Spleen (tissue), 11 donors: ENCODE measurements around the gene DVL2. TPM values are rescaled to one million over a fixed set of nuclear protein-coding genes. Genes with fewer than 3 reads are reported as not detected.

Experiments
- DNase-seq: peaks from one replicate; pipeline ENCODE4 v3.0.0-alpha.2; 2020
- H3K27ac ChIP-seq, 8 donors: fragments of 200-600 bp; sonication (generic) in 7 of 8; 1 replicate in 4 of 8; 2 replicates in 4 of 8; pipeline versions ENCODE4 v1.5.0 to v1.8.0; 2016 to 2021; ENCODE audit warnings: inconsistent platforms in 4 of 8, mild to moderate bottlenecking in 4 of 8, moderate library complexity in 1 of 8
- H3K27me3 ChIP-seq, 7 donors: fragments of 200-600 bp; sonication (generic) in 6 of 7; replicated peaks in 1 of 7; 1 replicate in 4 of 7; 2 replicates in 3 of 7; pipeline versions ENCODE4 v1.5.0 to v1.8.0; 2016 to 2021; ENCODE audit warnings: inconsistent platforms in 3 of 7, mild to moderate bottlenecking in 1 of 7
- H3K36me3 ChIP-seq, 6 donors: fragments of 200-600 bp; sonication (generic) in 5 of 6; 1 replicate in 4 of 6; 2 replicates in 2 of 6; pipeline versions ENCODE4 v1.5.0 to v1.8.0; 2016 to 2021; ENCODE audit warnings: inconsistent platforms in 2 of 6
- H3K4me1 ChIP-seq, 6 donors: fragments of 200-600 bp; sonication (generic) in 5 of 6; 1 replicate in 3 of 6; 2 replicates in 3 of 6; pipeline versions ENCODE4 v1.5.0 to v1.8.0; 2016 to 2021; ENCODE audit warnings: inconsistent platforms in 3 of 6
- H3K4me3 ChIP-seq, 8 donors: fragments of 200-600 bp; sonication (generic) in 7 of 8; 1 replicate in 4 of 8; 2 replicates in 4 of 8; pipeline versions ENCODE4 v1.5.0 to v1.8.0; 2016 to 2021; ENCODE audit warnings: inconsistent platforms in 4 of 8, mild to moderate bottlenecking in 4 of 8, moderate library complexity in 2 of 8
- H3K9me3 ChIP-seq, 8 donors: fragments of 200-600 bp; sonication (generic) in 7 of 8; 1 replicate in 4 of 8; 2 replicates in 4 of 8; pipeline versions ENCODE4 v1.5.0 to v1.8.0; 2016 to 2021; ENCODE audit warnings: inconsistent platforms in 4 of 8
- CTCF ChIP-seq, 11 experiments: fragments of 200-600 bp in 7 of 11; fragments of 450-650 bp in 4 of 11; sonication (generic) in 4 of 11; IDR thresholded peaks in 8 of 11; conservative IDR thresholded peaks in 3 of 11; 1 replicate in 7 of 11; 2 replicates in 4 of 11; pipeline versions ENCODE4 v1.4.0 to v1.8.0; 2016 to 2021; ENCODE audit warnings: antibody characterized with exemption in 11 of 11, inconsistent platforms in 4 of 11, mild to moderate bottlenecking in 1 of 11
- POLR2A ChIP-seq, 3 donors: fragments of 450-650 bp; IDR thresholded peaks; one replicate each; pipeline ENCODE4 v1.5.1; 2017; ENCODE audit warnings: antibody characterized with exemption in 3 of 3, mild to moderate bottlenecking in 1 of 3
- POLR2AphosphoS5 ChIP-seq, 3 donors: sonication (generic); formaldehyde crosslinking; IDR thresholded peaks; one replicate each; pipeline ENCODE4 v1.5.1; 2017; ENCODE audit warnings: antibody characterized with exemption in 3 of 3
- WGBS, 5 donors: extraction: QIAGEN DNeasy Blood & Tissue Kit in 3 of 5; methylation state at CpG; one replicate each; pipeline versions ENCODE4 v1.1.5 to v1.1.7; 2013 to 2018; 5-methylcytosine and 5-hydroxymethylcytosine counted together
- intact Hi-C: fragments of 100-400 bp; cut with DNase I; formaldehyde crosslinking; loops from one replicate; pipeline ENCODE4 v1.15.0; 2023; ENCODE audit warnings: low total_unique reads
- polyA plus RNA-seq, 3 donors: library from polyadenylated mRNA; stranded (reverse); fragments of 200-250 nt; gene quantifications; one replicate each; pipeline ENCODE4 v1.2.1, GENCODE V29; 2013
- total RNA-seq, 7 donors: library from RNA; depleted of rRNA in 3 of 7; stranded (reverse); fragments of >200 nt in 3 of 7; fragmentation: NEBNext Ultra II Directional in 4 of 7; extraction: Animal tissue kit (Norgen Biotek cat#: 25700) in 4 of 7; gene quantifications; one replicate each; pipeline versions ENCODE4 v1.1.0 to v1.2.1, GENCODE V29; 2016 to 2021
- donor health status: healthy with polysubstance abuse.
- donor health status: DM: no; HTN: no; CAD: no; lungs with moderate emphysema.
- donor health status: DM: no; HTN: no; CAD: no.
- donor health status: Bipolar disorder and iron deficiency.
- donor health status: healthy.
- donor health status: DM: no; HTN: no; CAD: no.
- donor health status: DM: yes; HTN: yes; CAD: no.

Gene DVL2
- total and polyA plus RNA-seq, 10 donors = 9.8 to 48.0 (median 37.7) TPM

GRCh38 chr17:7239091-7240027 is 5.0 kb upstream of the DVL2 start, which contains the start of gene PHF23:
Gene PHF23, minus strand, starts transcription at chr17:7239457. Its CDS starts 178 bp downstream, at chr17:7239279.
- Histone ChIP-seq H3K36me3 (peaks cover 0 to 51% (median 36%) of the 10 kb centered on the region in 6 donors), H3K27me3 (no peaks in the 10 kb centered on the region), H3K4me3 (peak within 1 kb of the TSS; percentile 88 to 99 (median 96)), H3K4me1 (peaks cover 37 to 74% (median 64%) of the 10 kb centered on the region in 6 donors), H3K27ac (peak within 1 kb of the TSS; percentile 88 to 99 (median 98)), H3K9me3 (no peaks in the 10 kb centered on the region)
- WGBS, 5 donors = 1% methylated on average over 57 to 72 of the region's 72 CpGs
- intact Hi-C loops = no loop called here
- peak; percentile 99 for DNase-seq
- TF ChIP-seq POLR2A (IDR thresholded peaks at IDR 0.05) (peak in 2 of 3 donors; percentile 31 to 77), CTCF (IDR thresholded peaks at IDR 0.05 in 8 of 11, conservative IDR thresholded peaks at IDR 0.05 in 3 of 11) (peak in 9 of 11 experiments; percentile 1 to 78 (median 56)), POLR2AphosphoS5 (IDR thresholded peaks at IDR 0.05) (peak; percentile 93 to 98 (median 95))

DNA sequence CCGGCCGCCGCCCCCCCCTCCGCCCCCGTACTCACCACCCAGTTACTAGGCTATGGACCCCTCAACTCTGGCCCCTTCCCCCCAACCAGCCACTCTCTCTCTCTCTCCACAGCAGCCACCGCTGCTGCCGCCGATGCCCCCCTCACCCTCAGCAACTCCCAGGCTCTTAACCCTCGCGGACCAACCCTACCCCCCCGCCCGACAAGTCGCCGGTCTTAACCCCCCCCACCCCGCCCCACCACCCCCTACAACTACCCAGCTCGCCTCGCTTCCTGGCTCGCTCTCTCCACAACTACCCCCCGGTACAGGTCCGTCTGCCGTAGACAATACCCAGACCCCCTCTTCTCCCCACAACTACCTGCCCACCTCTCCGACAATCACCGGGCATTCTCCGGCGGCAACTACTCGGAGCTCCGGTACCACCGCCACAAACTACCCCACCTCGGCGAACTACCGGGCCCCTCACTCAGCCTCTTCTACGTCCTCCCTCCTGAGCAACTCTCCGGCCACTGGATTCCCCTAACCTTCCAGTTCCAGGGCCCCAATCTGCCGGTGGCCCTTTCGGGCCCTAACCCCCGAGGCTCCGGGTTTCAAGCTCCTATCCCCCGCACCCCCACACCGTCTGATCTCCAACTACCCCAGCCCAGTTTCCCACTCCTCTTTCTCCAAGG is 4.2 kb upstream of the DVL2 start:
- no peaks in the 10 kb centered on the region for H3K27me3 ChIP-seq
- peak overlapping the region; percentile 88 to 99 (median 96) for H3K27ac ChIP-seq
- H3K4me1 ChIP-seq = peaks cover 34 to 70% (median 63%) of the 10 kb centered on the region in 6 donors
- peaks cover 0 to 43% (median 30%) of the 10 kb centered on the region in 6 donors for H3K36me3 ChIP-seq
- peak overlapping the region; percentile 88 to 99 (median 96) for H3K4me3 ChIP-seq
- no peak for DNase-seq
- 1 to 2% (median 2%) methylated on average over 35 to 39 of the region's 39 CpGs for WGBS, 5 donors
- intact Hi-C loops = no loop called here
- H3K9me3 ChIP-seq = no peaks in the 10 kb centered on the region
- no peak for TF ChIP-seq POLR2AphosphoS5 (IDR thresholded peaks at IDR 0.05)
- no peak for TF ChIP-seq CTCF (IDR thresholded peaks at IDR 0.05 in 8 of 11, conservative IDR thresholded peaks at IDR 0.05 in 3 of 11)
- no peak for TF ChIP-seq POLR2A (IDR thresholded peaks at IDR 0.05)

DNA sequence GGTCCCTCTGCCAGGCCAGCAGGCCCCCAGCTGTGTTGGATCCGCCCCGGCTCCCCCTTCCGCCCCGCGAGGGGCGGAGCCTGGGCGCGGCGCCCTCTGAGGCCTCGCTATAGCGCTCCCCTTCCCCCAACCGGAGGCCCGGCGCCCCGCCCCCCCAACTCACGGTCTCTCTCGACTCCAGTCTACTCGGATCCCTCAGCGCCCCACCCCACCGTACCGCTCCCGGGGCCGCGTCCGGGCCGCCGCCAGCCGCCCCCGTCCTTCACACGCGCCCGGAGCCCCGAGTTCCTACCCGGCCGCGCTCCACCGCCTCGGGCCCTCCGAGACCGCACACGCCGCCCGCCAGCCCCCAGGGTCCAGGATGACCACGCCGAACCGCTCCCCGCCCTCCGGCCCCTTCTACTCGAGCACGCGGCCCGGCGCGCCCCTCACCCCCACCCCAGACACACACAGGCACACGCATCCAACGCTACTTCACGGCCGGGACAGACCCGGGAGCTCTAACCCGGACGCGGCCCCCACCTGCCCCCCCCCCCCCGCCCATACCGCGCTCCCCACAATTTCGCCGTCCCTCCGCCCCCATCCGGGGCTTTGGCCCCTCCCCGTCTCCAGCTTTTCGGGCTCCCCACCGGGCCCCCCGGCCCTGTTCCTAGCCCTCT is 3.6 kb upstream of the DVL2 start:
- 1 to 2% (median 1%) methylated on average over 16 to 71 of the region's 73 CpGs for WGBS, 5 donors
- Histone ChIP-seq H3K4me3 (peak overlapping the region; percentile 88 to 99 (median 96)), H3K9me3 (no peaks in the 10 kb centered on the region), H3K36me3 (peaks cover 0 to 42% (median 30%) of the 10 kb centered on the region in 6 donors), H3K27me3 (no peaks in the 10 kb centered on the region), H3K4me1 (peaks cover 31 to 70% (median 63%) of the 10 kb centered on the region in 6 donors), H3K27ac (peak overlapping the region; percentile 63 to 99 (median 96))
- TF ChIP-seq POLR2A (IDR thresholded peaks at IDR 0.05) (no peak), POLR2AphosphoS5 (IDR thresholded peaks at IDR 0.05) (peak; percentile 16 to 69 (median 46))
- intact Hi-C loops = no loop called here
- peak; percentile 97 for DNase-seq

DNA sequence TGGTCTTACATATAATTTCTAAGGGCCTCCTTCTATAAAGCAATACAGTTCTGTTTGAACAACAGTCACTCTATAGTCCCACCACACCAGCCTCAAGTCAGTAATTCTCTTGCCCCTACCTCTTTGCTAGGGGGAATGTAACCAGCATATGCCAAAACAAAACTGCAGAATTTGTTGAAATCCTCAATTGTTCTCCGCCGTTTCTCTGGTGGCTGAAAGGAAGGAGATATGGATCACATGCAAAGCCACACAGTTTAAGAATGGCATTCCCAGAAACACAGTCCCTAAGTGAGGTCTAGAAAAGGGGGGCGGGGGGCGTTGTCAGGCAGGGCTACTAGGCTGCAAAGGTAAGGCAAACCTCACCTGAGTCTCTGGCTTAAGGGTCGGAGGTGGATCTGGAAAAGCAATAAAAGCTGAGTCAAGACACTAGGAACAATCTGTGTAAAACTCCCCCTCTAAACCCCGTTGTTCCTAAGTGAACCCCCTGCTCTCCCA is 3.0 kb upstream of the DVL2 start:
- no peaks in the 10 kb centered on the region for H3K9me3 ChIP-seq
- TF ChIP-seq POLR2A (IDR thresholded peaks at IDR 0.05) = no peak
- no peak for TF ChIP-seq CTCF (IDR thresholded peaks at IDR 0.05 in 8 of 11, conservative IDR thresholded peaks at IDR 0.05 in 3 of 11)
- no peak for TF ChIP-seq POLR2AphosphoS5 (IDR thresholded peaks at IDR 0.05)
- no peak for DNase-seq
- intact Hi-C loops = no loop called here
- H3K27me3 ChIP-seq = no peaks in the 10 kb centered on the region
- WGBS, 5 donors = 25 to 39% (median 28%) methylated on average over 4 to 6 of the region's 6 CpGs
- peaks cover 31 to 76% (median 67%) of the 10 kb centered on the region in 6 donors for H3K4me1 ChIP-seq
- H3K27ac ChIP-seq = peak overlapping the region; percentile 63 to 99 (median 96)
- peaks cover 0 to 42% (median 30%) of the 10 kb centered on the region in 6 donors for H3K36me3 ChIP-seq
- H3K4me3 ChIP-seq = peak overlapping the region; percentile 88 to 99 (median 96)
